Spleen (tissue), 11 donors: Measurements from ENCODE around the gene SINHCAF. TPM values are rescaled to one million over a fixed set of nuclear protein-coding genes. Genes with fewer than 3 reads are reported as not detected.

ENCODE experiments used
- DNase-seq: peaks from one replicate; pipeline ENCODE4 v3.0.0-alpha.2; 2020
- H3K27ac ChIP-seq, 8 donors: fragments of 200-600 bp; sonication (generic) in 7 of 8; 1 replicate in 4 of 8; 2 replicates in 4 of 8; pipeline versions ENCODE4 v1.5.0 to v1.8.0; 2016 to 2021; ENCODE audit warnings: inconsistent platforms in 4 of 8, mild to moderate bottlenecking in 4 of 8, moderate library complexity in 1 of 8
- H3K27me3 ChIP-seq, 7 donors: fragments of 200-600 bp; sonication (generic) in 6 of 7; replicated peaks in 1 of 7; 1 replicate in 4 of 7; 2 replicates in 3 of 7; pipeline versions ENCODE4 v1.5.0 to v1.8.0; 2016 to 2021; ENCODE audit warnings: inconsistent platforms in 3 of 7, mild to moderate bottlenecking in 1 of 7
- H3K36me3 ChIP-seq, 6 donors: fragments of 200-600 bp; sonication (generic) in 5 of 6; 1 replicate in 4 of 6; 2 replicates in 2 of 6; pipeline versions ENCODE4 v1.5.0 to v1.8.0; 2016 to 2021; ENCODE audit warnings: inconsistent platforms in 2 of 6
- H3K4me1 ChIP-seq, 6 donors: fragments of 200-600 bp; sonication (generic) in 5 of 6; 1 replicate in 3 of 6; 2 replicates in 3 of 6; pipeline versions ENCODE4 v1.5.0 to v1.8.0; 2016 to 2021; ENCODE audit warnings: inconsistent platforms in 3 of 6
- H3K4me3 ChIP-seq, 8 donors: fragments of 200-600 bp; sonication (generic) in 7 of 8; 1 replicate in 4 of 8; 2 replicates in 4 of 8; pipeline versions ENCODE4 v1.5.0 to v1.8.0; 2016 to 2021; ENCODE audit warnings: inconsistent platforms in 4 of 8, mild to moderate bottlenecking in 4 of 8, moderate library complexity in 2 of 8
- H3K9me3 ChIP-seq, 8 donors: fragments of 200-600 bp; sonication (generic) in 7 of 8; 1 replicate in 4 of 8; 2 replicates in 4 of 8; pipeline versions ENCODE4 v1.5.0 to v1.8.0; 2016 to 2021; ENCODE audit warnings: inconsistent platforms in 4 of 8
- POLR2A ChIP-seq, 3 donors: fragments of 450-650 bp; IDR thresholded peaks; one replicate each; pipeline ENCODE4 v1.5.1; 2017; ENCODE audit warnings: antibody characterized with exemption in 3 of 3, mild to moderate bottlenecking in 1 of 3
- POLR2AphosphoS5 ChIP-seq, 3 donors: sonication (generic); formaldehyde crosslinking; IDR thresholded peaks; one replicate each; pipeline ENCODE4 v1.5.1; 2017; ENCODE audit warnings: antibody characterized with exemption in 3 of 3
- WGBS, 5 donors: extraction: QIAGEN DNeasy Blood & Tissue Kit in 3 of 5; methylation state at CpG; one replicate each; pipeline versions ENCODE4 v1.1.5 to v1.1.7; 2013 to 2018; 5-methylcytosine and 5-hydroxymethylcytosine counted together
- intact Hi-C: fragments of 100-400 bp; cut with DNase I; formaldehyde crosslinking; loops from one replicate; pipeline ENCODE4 v1.15.0; 2023; ENCODE audit warnings: low total_unique reads
- polyA plus RNA-seq, 3 donors: library from polyadenylated mRNA; stranded (reverse); fragments of 200-250 nt; gene quantifications; one replicate each; pipeline ENCODE4 v1.2.1, GENCODE V29; 2013
- total RNA-seq, 7 donors: library from RNA; depleted of rRNA in 3 of 7; stranded (reverse); fragments of >200 nt in 3 of 7; fragmentation: NEBNext Ultra II Directional in 4 of 7; extraction: Animal tissue kit (Norgen Biotek cat#: 25700) in 4 of 7; gene quantifications; one replicate each; pipeline versions ENCODE4 v1.1.0 to v1.2.1, GENCODE V29; 2016 to 2021
- TF ChIP-seq, protein P1 (sequence below), 11 experiments: fragments of 200-600 bp in 7 of 11; fragments of 450-650 bp in 4 of 11; sonication (generic) in 4 of 11; IDR thresholded peaks in 8 of 11; conservative IDR thresholded peaks in 3 of 11; 1 replicate in 7 of 11; 2 replicates in 4 of 11; pipeline versions ENCODE4 v1.4.0 to v1.8.0; 2016 to 2021; ENCODE audit warnings: antibody characterized with exemption in 11 of 11, inconsistent platforms in 4 of 11, mild to moderate bottlenecking in 1 of 11
- donor health status: healthy with polysubstance abuse.
- donor health status: DM: no; HTN: no; CAD: no; lungs with moderate emphysema.
- donor health status: DM: no; HTN: no; CAD: no.
- donor health status: Bipolar disorder and iron deficiency.
- donor health status: healthy.
- donor health status: DM: no; HTN: no; CAD: no.
- donor health status: DM: yes; HTN: yes; CAD: no.

Gene SINHCAF
- total and polyA plus RNA-seq, 10 donors = 28.4 to 121 (median 55.9) TPM

- Histone ChIP-seq H3K27me3 (no peaks in the 10 kb centered on the region), H3K27ac (no peak overlapping the region), H3K36me3 (peaks cover 0 to 83% (median 37%) of the 10 kb centered on the region in 6 donors), H3K4me3 (no peak overlapping the region), H3K9me3 (no peaks in the 10 kb centered on the region), H3K4me1 (peaks cover 3 to 42% (median 10%) of the 10 kb centered on the region in 6 donors)
- no peak for DNase-seq
- no peak for TF ChIP-seq POLR2AphosphoS5 (IDR thresholded peaks at IDR 0.05)
- TF ChIP-seq, protein P1, sequence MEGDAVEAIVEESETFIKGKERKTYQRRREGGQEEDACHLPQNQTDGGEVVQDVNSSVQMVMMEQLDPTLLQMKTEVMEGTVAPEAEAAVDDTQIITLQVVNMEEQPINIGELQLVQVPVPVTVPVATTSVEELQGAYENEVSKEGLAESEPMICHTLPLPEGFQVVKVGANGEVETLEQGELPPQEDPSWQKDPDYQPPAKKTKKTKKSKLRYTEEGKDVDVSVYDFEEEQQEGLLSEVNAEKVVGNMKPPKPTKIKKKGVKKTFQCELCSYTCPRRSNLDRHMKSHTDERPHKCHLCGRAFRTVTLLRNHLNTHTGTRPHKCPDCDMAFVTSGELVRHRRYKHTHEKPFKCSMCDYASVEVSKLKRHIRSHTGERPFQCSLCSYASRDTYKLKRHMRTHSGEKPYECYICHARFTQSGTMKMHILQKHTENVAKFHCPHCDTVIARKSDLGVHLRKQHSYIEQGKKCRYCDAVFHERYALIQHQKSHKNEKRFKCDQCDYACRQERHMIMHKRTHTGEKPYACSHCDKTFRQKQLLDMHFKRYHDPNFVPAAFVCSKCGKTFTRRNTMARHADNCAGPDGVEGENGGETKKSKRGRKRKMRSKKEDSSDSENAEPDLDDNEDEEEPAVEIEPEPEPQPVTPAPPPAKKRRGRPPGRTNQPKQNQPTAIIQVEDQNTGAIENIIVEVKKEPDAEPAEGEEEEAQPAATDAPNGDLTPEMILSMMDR (IDR thresholded peaks at IDR 0.05 in 8 of 11, conservative IDR thresholded peaks at IDR 0.05 in 3 of 11) = no peak
- TF ChIP-seq POLR2A (IDR thresholded peaks at IDR 0.05) = no peak
- WGBS, 5 donors = 67 to 79% (median 73%) methylated on average over 3 of the region's 3 CpGs
- intact Hi-C loops = no loop called here
These were observed 27.0 kb downstream of the SINHCAF start for GRCh38 chr12:31298922-31299321.

DNA sequence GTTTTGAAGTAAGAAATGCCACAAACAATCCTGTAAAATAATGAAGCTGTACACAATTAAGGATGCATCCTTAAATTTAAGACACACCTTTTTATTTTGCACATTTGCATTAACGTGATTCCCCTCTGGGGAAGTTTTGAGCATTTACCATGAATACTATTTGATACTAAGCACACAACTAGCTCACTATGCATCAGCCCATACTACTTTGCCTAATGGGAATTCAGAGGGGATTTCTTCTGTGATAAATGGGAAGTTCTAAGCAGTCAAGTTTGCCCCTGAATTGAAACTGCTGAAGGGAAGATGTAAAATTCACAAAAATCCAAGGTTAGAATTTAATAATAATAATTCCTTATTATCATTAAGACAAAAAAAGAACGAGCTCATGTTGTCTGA lies 27.4 kb downstream of the SINHCAF start:
- no peak overlapping the region for H3K27ac ChIP-seq
- peaks cover 0 to 83% (median 37%) of the 10 kb centered on the region in 6 donors for H3K36me3 ChIP-seq
- DNase-seq = no peak
- H3K9me3 ChIP-seq = no peaks in the 10 kb centered on the region
- WGBS, 5 donors = 56 to 80% (median 73%) methylated on average over 2 of the region's 2 CpGs
- no peak overlapping the region for H3K4me3 ChIP-seq
- intact Hi-C loops = no loop called here
- peaks cover 3 to 42% (median 10%) of the 10 kb centered on the region in 6 donors for H3K4me1 ChIP-seq
- H3K27me3 ChIP-seq = no peaks in the 10 kb centered on the region
- TF ChIP-seq POLR2A (IDR thresholded peaks at IDR 0.05) (no peak), POLR2AphosphoS5 (IDR thresholded peaks at IDR 0.05) (no peak)
- TF ChIP-seq, protein P1 (IDR thresholded peaks at IDR 0.05 in 8 of 11, conservative IDR thresholded peaks at IDR 0.05 in 3 of 11) = no peak

DNA sequence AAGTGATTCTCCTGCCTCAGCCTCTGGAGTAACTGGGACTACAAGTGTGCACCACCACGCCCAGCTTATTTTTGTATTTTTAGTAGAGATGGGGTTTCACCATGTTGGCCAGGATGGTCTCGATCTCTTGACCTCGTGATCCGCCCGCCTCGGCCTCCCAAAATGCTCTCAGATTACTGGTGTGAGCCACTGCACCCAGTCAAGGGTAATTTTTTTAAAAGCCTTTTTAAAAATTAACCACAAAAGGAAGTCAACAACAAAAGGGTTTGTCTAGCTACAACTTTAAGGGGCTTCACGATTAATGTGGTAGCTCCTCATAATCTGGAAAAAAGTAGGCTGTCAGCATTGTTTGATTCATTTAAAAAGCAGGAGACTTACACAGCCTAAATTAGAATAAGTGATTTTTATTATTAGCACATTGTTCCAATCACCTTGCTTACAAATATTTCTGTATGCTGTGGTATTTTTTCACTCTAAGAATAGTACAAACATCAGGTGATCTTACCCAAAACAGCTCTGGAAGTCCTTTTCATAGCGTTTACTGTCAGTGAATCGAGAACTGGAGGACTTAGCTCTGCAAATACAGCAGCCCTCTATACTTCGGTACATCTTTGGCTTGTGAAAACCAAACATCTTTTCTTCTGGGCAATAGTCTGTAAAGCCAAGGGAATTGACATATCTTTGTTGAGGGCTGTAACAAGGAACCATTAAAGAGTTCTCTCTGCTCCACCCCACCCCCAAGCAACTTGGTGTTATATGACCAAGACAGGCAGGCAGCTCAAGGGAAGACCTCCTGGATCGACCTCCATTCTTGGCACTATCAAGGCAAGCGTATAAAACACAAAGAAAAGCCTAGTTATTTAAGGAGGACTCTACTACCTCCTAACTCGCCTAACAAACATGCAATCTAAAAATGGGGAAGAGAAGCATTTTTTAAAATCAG lies 28.1 kb downstream of the SINHCAF start:
- Histone ChIP-seq H3K4me3 (no peak overlapping the region), H3K27ac (peak overlapping the region in 1 of 8 donors; percentile 14), H3K27me3 (no peaks in the 10 kb centered on the region), H3K9me3 (no peaks in the 10 kb centered on the region), H3K4me1 (peaks cover 3 to 42% (median 10%) of the 10 kb centered on the region in 6 donors), H3K36me3 (peaks cover 0 to 83% (median 36%) of the 10 kb centered on the region in 6 donors)
- 80 to 87% (median 80%) methylated on average over 13 of the region's 13 CpGs for WGBS, 5 donors
- TF ChIP-seq POLR2AphosphoS5 (IDR thresholded peaks at IDR 0.05) = no peak
- no peak for TF ChIP-seq POLR2A (IDR thresholded peaks at IDR 0.05)
- TF ChIP-seq, protein P1 (IDR thresholded peaks at IDR 0.05 in 8 of 11, conservative IDR thresholded peaks at IDR 0.05 in 3 of 11) = no peak
- intact Hi-C loops = no loop called here
- DNase-seq = no peak

DNA sequence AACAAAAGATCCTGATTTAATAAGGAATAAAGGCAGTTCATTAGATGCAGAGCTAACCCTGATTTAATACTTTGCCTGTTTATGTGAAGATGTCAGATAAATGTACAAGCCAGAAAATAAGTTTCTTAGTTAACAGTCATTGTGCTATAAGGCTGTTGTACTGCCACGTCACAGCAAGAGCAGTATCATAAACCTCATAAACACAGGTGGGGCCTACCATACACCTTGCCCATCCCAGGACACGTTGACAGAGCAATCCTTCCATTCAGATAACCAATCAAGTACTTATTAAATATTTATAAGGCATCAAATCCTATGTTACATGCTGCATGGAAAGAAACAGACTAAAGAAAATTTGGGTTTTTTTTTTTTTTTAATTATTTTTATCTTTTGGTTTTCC lies 36.5 kb downstream of the SINHCAF start:
- Histone ChIP-seq H3K4me3 (no peak overlapping the region), H3K9me3 (no peaks in the 10 kb centered on the region), H3K27ac (no peak overlapping the region), H3K36me3 (peaks cover 0 to 100% (median 67%) of the 10 kb centered on the region in 6 donors), H3K4me1 (no peaks in the 10 kb centered on the region), H3K27me3 (no peaks in the 10 kb centered on the region)
- intact Hi-C loops = no loop called here
- TF ChIP-seq POLR2AphosphoS5 (IDR thresholded peaks at IDR 0.05) (no peak), POLR2A (IDR thresholded peaks at IDR 0.05) (no peak)
- no peak for DNase-seq
- WGBS, 5 donors = 82 to 96% (median 93%) methylated on average over 2 of the region's 2 CpGs
